ENCODE data around the gene EVPL. TPM values are rescaled to one million over a fixed set of nuclear protein-coding genes. Genes with fewer than 3 reads are reported as not detected.

Gene EVPL
- total RNA-seq, 1 experiment from 2014 or later = 36.4 TPM

DNA sequence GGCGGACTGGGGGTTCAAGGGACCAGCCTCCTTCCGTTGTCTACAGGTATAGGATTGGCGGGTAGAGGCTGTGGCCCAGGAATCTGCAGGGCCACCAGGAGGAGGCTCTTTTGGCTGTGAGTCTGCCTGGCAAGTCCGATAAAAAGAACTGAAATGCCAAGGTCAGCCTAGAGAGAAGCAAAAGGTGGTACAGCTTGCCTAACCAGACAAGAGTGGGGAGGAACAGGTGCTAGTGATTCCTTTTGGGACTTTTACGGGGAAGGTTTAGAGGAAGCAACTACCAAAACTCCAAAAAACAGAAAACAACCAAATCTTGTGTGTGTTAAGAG, 5.6 kb upstream of the EVPL start:
- in situ Hi-C loops (cut with HindIII; ENCODE audit: low pct_unique_long_range_greater_than_20kb, low sequenced_read_pairs) = no loop called here
- ATAC-seq (no peak), DNase-seq (ENCODE audit: low read depth, low spot score) (no peak)
- CTCF ChIA-PET = no interaction called here
- intact Hi-C loops (cut with micrococcal nuclease; ENCODE audit: unreplicated experiment) = no loop called here
- H3K4me3 ChIP-seq (ENCODE audit: low read depth in 2 of 2, low read length in 2 of 2) = no peak overlapping the region
- TF ChIP-seq TCF7L2 (IDR thresholded peaks at IDR 0.05; ENCODE audit: low read depth, low read length) = no peak
- no peak for TF ChIP-seq SIN3A (IDR thresholded peaks at IDR 0.05; ENCODE audit: borderline replicate concordance, insufficient read depth, low read depth, low read length)
- TF ChIP-seq CTCF (IDR thresholded peaks at IDR 0.05) = no peak
- no peak for TF ChIP-seq REST (IDR thresholded peaks at IDR 0.05; ENCODE audit: insufficient read depth in 1 of 2, low read depth in 2 of 2, low read length in 1 of 2)
- no peak for TF ChIP-seq POLR2AphosphoS5 (IDR thresholded peaks at IDR 0.05; ENCODE audit: low read depth, low read length)
- no peaks in the 10 kb centered on the region for H3K27me3 ChIP-seq (ENCODE audit: control insufficient read depth, insufficient read depth, low read length)
- no peak overlapping the region for H3K27ac ChIP-seq (ENCODE audit: low read length)
- no TSS peak for BruUV-seq (replicated peaks)
- H3K4me1 ChIP-seq (ENCODE audit: control insufficient read depth, insufficient read depth, low read length) = peaks cover 22% of the 10 kb centered on the region
- no peaks in the 10 kb centered on the region for H3K36me3 ChIP-seq (ENCODE audit: control insufficient read depth, insufficient read depth, low read length)
- no peaks in the 10 kb centered on the region for H3K9me3 ChIP-seq (ENCODE audit: control insufficient read depth, insufficient read depth, low read depth, low read length)
- POLR2A ChIA-PET = interaction anchor here (0.6 kb wide), 1 partner anchor 21 kb away, joined by 3 read pairs; no protein-coding TSS in a partner anchor

GRCh38 chr17:76032073-76032779, 5.1 kb upstream of the EVPL start:
- POLR2A ChIA-PET = interaction anchor here (0.6 kb wide), 1 partner anchor 21 kb away, joined by 3 read pairs; no protein-coding TSS in a partner anchor
- Histone ChIP-seq H3K36me3 (ENCODE audit: control insufficient read depth, insufficient read depth, low read length) (no peaks in the 10 kb centered on the region), H3K4me1 (ENCODE audit: control insufficient read depth, insufficient read depth, low read length) (peaks cover 27% of the 10 kb centered on the region), H3K4me3 (ENCODE audit: low read depth in 2 of 2, low read length in 2 of 2) (no peak overlapping the region), H3K27ac (ENCODE audit: low read length) (no peak overlapping the region), H3K9me3 (ENCODE audit: control insufficient read depth, insufficient read depth, low read depth, low read length) (no peaks in the 10 kb centered on the region), H3K27me3 (ENCODE audit: control insufficient read depth, insufficient read depth, low read length) (no peaks in the 10 kb centered on the region)
- in situ Hi-C loops (cut with HindIII; ENCODE audit: low pct_unique_long_range_greater_than_20kb, low sequenced_read_pairs) (no loop called here), intact Hi-C loops (cut with micrococcal nuclease; ENCODE audit: unreplicated experiment) (no loop called here)
- CTCF ChIA-PET = interaction anchor here (0.7 kb wide), 1 partner anchor 1189 kb away, joined by 6 read pairs; no protein-coding TSS in a partner anchor
- no peak for TF ChIP-seq POLR2AphosphoS5 (IDR thresholded peaks at IDR 0.05; ENCODE audit: low read depth, low read length)
- no peak for TF ChIP-seq TCF7L2 (IDR thresholded peaks at IDR 0.05; ENCODE audit: low read depth, low read length)
- TF ChIP-seq CTCF (IDR thresholded peaks at IDR 0.05) = no peak
- no peak for TF ChIP-seq SIN3A (IDR thresholded peaks at IDR 0.05; ENCODE audit: borderline replicate concordance, insufficient read depth, low read depth, low read length)
- TF ChIP-seq REST (IDR thresholded peaks at IDR 0.05; ENCODE audit: insufficient read depth in 1 of 2, low read depth in 2 of 2, low read length in 1 of 2) = no peak
- BruUV-seq (replicated peaks) = no TSS peak
- ATAC-seq (no peak), DNase-seq (ENCODE audit: low read depth, low spot score) (no peak)
